ENCODE results near the gene SLC17A8. TPM values are rescaled to one million over a fixed set of nuclear protein-coding genes. Genes with fewer than 3 reads are reported as not detected.

The SLC17A8 gene
- polyA plus RNA-seq, 1 donor from 2014 or later: 0.22 TPM

- TF ChIP-seq RAD21 (conservative IDR thresholded peaks at IDR 0.05) (no peak), POLR2AphosphoS5 (IDR thresholded peaks at IDR 0.05) (no peak), CTCF (IDR thresholded peaks at IDR 0.05; ENCODE audit: poor library complexity, severe bottlenecking) (no peak), SMC3 (conservative IDR thresholded peaks at IDR 0.05; ENCODE audit: poor library complexity) (no peak), MXI1 (conservative IDR thresholded peaks at IDR 0.05; ENCODE audit: poor library complexity, severe bottlenecking) (no peak), EZH2 (IDR thresholded peaks at IDR 0.05; ENCODE audit: borderline replicate concordance, insufficient read depth, low read length, poor library complexity, severe bottlenecking) (no peak), EP300 (conservative IDR thresholded peaks at IDR 0.05; ENCODE audit: poor library complexity, severe bottlenecking) (no peak), REST (IDR thresholded peaks at IDR 0.05; ENCODE audit: borderline replicate concordance) (no peak), TAF1 (IDR thresholded peaks at IDR 0.05; ENCODE audit: low read depth) (no peak)
Observed at GRCh38 chr12:100345020-100345767, 11.7 kb upstream of the SLC17A8 start.

GRCh38 chr12:100346660-100347059, 10.2 kb upstream of the SLC17A8 start:
- H3K4me3 ChIP-seq (ENCODE audit: low read length): no peak overlapping the region
- H3K9me2 ChIP-seq (ENCODE audit: insufficient read depth, low read length): no peaks in the 10 kb centered on the region
- H3K79me2 ChIP-seq (replicated peaks; ENCODE audit: insufficient read depth, low read length): no peaks in the 10 kb centered on the region
- no peaks in the 10 kb centered on the region for H4K20me1 ChIP-seq (ENCODE audit: insufficient read depth)
- no peak overlapping the region for H2AFZ ChIP-seq (ENCODE audit: low read depth, low read length)
- H3K36me3 ChIP-seq (ENCODE audit: insufficient read depth, low read length): no peaks in the 10 kb centered on the region
- no peaks in the 10 kb centered on the region for H3F3A ChIP-seq (ENCODE audit: insufficient read depth, low read length, poor library complexity, severe bottlenecking)
- H3K9me3 ChIP-seq (ENCODE audit: low read length): no peaks in the 10 kb centered on the region
- no peaks in the 10 kb centered on the region for H3K27me3 ChIP-seq (ENCODE audit: insufficient read depth, low read depth, low read length)
- no peak for TF ChIP-seq EZH2 (IDR thresholded peaks at IDR 0.05; ENCODE audit: borderline replicate concordance, insufficient read depth, low read length, poor library complexity, severe bottlenecking)
- no peak for TF ChIP-seq REST (IDR thresholded peaks at IDR 0.05; ENCODE audit: borderline replicate concordance)
- TF ChIP-seq SMC3 (conservative IDR thresholded peaks at IDR 0.05; ENCODE audit: poor library complexity): no peak
- no peak for TF ChIP-seq TAF1 (IDR thresholded peaks at IDR 0.05; ENCODE audit: low read depth)
- TF ChIP-seq POLR2AphosphoS5 (IDR thresholded peaks at IDR 0.05): no peak
- no peak for TF ChIP-seq CTCF (IDR thresholded peaks at IDR 0.05; ENCODE audit: poor library complexity, severe bottlenecking)
- TF ChIP-seq EP300 (conservative IDR thresholded peaks at IDR 0.05; ENCODE audit: poor library complexity, severe bottlenecking): no peak
- no peak for TF ChIP-seq MXI1 (conservative IDR thresholded peaks at IDR 0.05; ENCODE audit: poor library complexity, severe bottlenecking)
- no peak overlapping the region for H3K9ac ChIP-seq (ENCODE audit: low read length)
- H3K27ac ChIP-seq (ENCODE audit: low read length): no peak overlapping the region
- H3K4me2 ChIP-seq (ENCODE audit: low read length): no peak overlapping the region

More at GRCh38 chr12:100345020-100345767, 11.7 kb upstream of the SLC17A8 start:
- Histone ChIP-seq H4K20me1 (ENCODE audit: insufficient read depth) (no peaks in the 10 kb centered on the region), H3K9ac (ENCODE audit: low read length) (no peak overlapping the region), H2AFZ (ENCODE audit: low read depth, low read length) (no peak overlapping the region), H3K4me3 (ENCODE audit: low read length) (no peak overlapping the region), H3K79me2 (replicated peaks; ENCODE audit: insufficient read depth, low read length) (no peaks in the 10 kb centered on the region), H3K9me3 (ENCODE audit: low read length) (no peaks in the 10 kb centered on the region), H3K4me2 (ENCODE audit: low read length) (no peak overlapping the region), H3K27me3 (ENCODE audit: insufficient read depth, low read depth, low read length) (no peaks in the 10 kb centered on the region), H3F3A (ENCODE audit: insufficient read depth, low read length, poor library complexity, severe bottlenecking) (no peaks in the 10 kb centered on the region), H3K27ac (ENCODE audit: low read length) (no peak overlapping the region), H3K36me3 (ENCODE audit: insufficient read depth, low read length) (no peaks in the 10 kb centered on the region), H3K9me2 (ENCODE audit: insufficient read depth, low read length) (no peaks in the 10 kb centered on the region)
